LNCAP (cell line): ENCODE data around the gene NAGPA.

ENCODE experiments used
- CTCF ChIP-seq: fragments of 450-650 bp; IDR thresholded peaks from 2 replicates; pipeline ENCODE4 v1.5.1; 2017; ENCODE audit warnings: mild to moderate bottlenecking

Gene NAGPA

GRCh38 chr16:5040451-5040850 lies 6.7 kb upstream of the NAGPA start:
- no peak for TF ChIP-seq CTCF

- no peak for TF ChIP-seq CTCF
These were observed 2.8 kb upstream of the NAGPA start for GRCh38 chr16:5036228-5037156.

- TF ChIP-seq CTCF = no peak
These were observed 2.1 kb upstream of the NAGPA start for GRCh38 chr16:5035909-5036227.

GRCh38 chr16:5034167-5034523 lies 410 bp upstream of the NAGPA start:
- TF ChIP-seq CTCF = no peak

- TF ChIP-seq CTCF = no peak
These were observed 977 bp downstream of the NAGPA start for GRCh38 chr16:5032748-5033167.

GRCh38 chr16:5031601-5032000 lies 2.1 kb downstream of the NAGPA start:
- TF ChIP-seq CTCF = no peak

- TF ChIP-seq CTCF = no peak
These were observed 3.4 kb downstream of the NAGPA start for GRCh38 chr16:5030251-5030870.
